K562 (cell line): Measurements from ENCODE around the gene MCM9. TPM values are rescaled to one million over a fixed set of nuclear protein-coding genes. Genes with fewer than 3 reads are reported as not detected.

Source experiments
- ZKSCAN3 ChIP-seq: fragments of 250-450 bp; sonication (Bioruptor Pico); IDR thresholded peaks from 2 replicates; pipeline ENCODE4 v1.4.0; 2020
- ZSCAN29 ChIP-seq: fragments of 450-650 bp; IDR thresholded peaks from 2 replicates; pipeline ENCODE4 v1.6.1; 2017
- polyA plus RNA-seq, 8 experiments: library from polyadenylated mRNA; depleted of rRNA in 4 of 8; stranded (reverse) in 5 of 8; unstranded in 3 of 8; fragments of >200 nt; fragmentation: Nextera tagmentation in 2 of 8; fragmentation: Illumina TruSeq in 1 of 8; extraction: Ambion mirVana in 2 of 8; extraction: Trizol in 1 of 8; gene quantifications; 2 replicates each; pipeline versions ENCODE4 v1.2.1 to v1.2.3, GENCODE V29; 2011 to 2014; ENCODE audit warnings: inconsistent platforms in 1 of 8, missing spikeins in 1 of 8
- total RNA-seq, 7 experiments: library from RNA; depleted of rRNA in 6 of 7; stranded (reverse); fragments of >200 nt in 6 of 7; fragmentation: Illumina TruSeq in 2 of 7; extraction: Trizol in 2 of 7; gene quantifications; 2 replicates each; pipeline versions ENCODE4 v1.2.1 to v1.2.3, GENCODE V29; 2011 to 2021; ENCODE audit warnings: low replicate concordance in 1 of 7
- TF ChIP-seq, protein P1 (sequence below), 2 experiments: fragments of 450-650 bp in 1 of 2; sonication (generic) in 1 of 2; formaldehyde crosslinking in 1 of 2; IDR thresholded peaks; 2 replicates each; pipeline versions ENCODE4 v1.7.1 to v1.9.0; 2016 to 2022; ENCODE audit warnings: inconsistent platforms in 1 of 2, mild to moderate bottlenecking in 1 of 2, missing genetic modification reagents in 1 of 2
- TF ChIP-seq, protein P2 (sequence below): fragments of 450-650 bp; formaldehyde crosslinking; conservative IDR thresholded peaks from 2 replicates; pipeline ENCODE4 v1.4.0; 2022; ENCODE audit warnings: mild to moderate bottlenecking, missing genetic modification characterization
- TF ChIP-seq, protein P3 (sequence below): sonication (generic); formaldehyde crosslinking; IDR thresholded peaks from 2 replicates; pipeline ENCODE4 v1.8.1; 2023; ENCODE audit warnings: missing genetic modification reagents, mild to moderate bottlenecking, borderline replicate concordance
- TF ChIP-seq, protein P4 (sequence below): fragments of 450-650 bp; IDR thresholded peaks from 2 replicates; pipeline ENCODE4 v1.7.1; 2018; ENCODE audit warnings: mild to moderate bottlenecking, low read depth; ENCODE audit not compliant: partially characterized antibody

The MCM9 gene
- total and polyA plus RNA-seq, 9 of the 15 experiments (the other 6 are each of a cell fraction or from before 2014, with no cell fraction given), result 4.8 to 16.7 (median 11.6) TPM

DNA sequence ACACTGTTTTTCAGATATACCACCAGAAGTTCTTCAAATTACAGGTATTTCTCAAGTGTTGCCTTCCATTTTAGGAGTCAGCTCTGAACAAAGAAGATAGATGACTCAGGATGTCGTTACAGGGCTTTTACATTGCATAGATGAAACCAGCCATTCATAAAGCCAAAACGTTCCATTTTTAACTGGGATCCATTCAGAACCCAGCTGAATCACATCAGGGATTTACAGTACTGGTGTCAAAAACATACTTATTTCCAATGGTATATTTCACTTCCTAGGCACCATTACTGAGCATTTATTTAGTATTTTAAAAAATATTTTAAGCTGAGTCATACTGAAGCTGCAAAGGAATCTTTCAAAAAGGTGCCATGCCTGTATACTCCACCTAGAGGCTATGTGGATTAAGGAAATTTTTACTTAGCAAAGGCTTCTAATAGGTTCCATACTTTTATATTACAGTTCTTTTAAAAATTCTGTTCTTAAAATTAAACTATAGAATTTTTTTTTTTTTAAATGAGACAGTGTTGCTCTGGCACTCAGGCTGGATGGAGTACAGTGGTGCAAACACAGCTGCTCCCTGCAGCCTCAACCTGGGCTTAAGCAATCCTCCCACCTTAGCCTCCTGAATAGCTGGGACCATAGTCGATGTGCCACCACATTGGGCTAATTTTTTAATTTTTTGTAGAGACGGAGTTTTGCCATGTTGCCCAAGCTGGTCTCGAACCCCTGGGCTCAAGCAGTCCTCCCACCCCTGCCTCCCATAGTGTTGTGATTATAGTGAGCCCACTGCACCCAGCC lies 38.4 kb downstream of the MCM9 start (continued):
- TF ChIP-seq, protein P1, sequence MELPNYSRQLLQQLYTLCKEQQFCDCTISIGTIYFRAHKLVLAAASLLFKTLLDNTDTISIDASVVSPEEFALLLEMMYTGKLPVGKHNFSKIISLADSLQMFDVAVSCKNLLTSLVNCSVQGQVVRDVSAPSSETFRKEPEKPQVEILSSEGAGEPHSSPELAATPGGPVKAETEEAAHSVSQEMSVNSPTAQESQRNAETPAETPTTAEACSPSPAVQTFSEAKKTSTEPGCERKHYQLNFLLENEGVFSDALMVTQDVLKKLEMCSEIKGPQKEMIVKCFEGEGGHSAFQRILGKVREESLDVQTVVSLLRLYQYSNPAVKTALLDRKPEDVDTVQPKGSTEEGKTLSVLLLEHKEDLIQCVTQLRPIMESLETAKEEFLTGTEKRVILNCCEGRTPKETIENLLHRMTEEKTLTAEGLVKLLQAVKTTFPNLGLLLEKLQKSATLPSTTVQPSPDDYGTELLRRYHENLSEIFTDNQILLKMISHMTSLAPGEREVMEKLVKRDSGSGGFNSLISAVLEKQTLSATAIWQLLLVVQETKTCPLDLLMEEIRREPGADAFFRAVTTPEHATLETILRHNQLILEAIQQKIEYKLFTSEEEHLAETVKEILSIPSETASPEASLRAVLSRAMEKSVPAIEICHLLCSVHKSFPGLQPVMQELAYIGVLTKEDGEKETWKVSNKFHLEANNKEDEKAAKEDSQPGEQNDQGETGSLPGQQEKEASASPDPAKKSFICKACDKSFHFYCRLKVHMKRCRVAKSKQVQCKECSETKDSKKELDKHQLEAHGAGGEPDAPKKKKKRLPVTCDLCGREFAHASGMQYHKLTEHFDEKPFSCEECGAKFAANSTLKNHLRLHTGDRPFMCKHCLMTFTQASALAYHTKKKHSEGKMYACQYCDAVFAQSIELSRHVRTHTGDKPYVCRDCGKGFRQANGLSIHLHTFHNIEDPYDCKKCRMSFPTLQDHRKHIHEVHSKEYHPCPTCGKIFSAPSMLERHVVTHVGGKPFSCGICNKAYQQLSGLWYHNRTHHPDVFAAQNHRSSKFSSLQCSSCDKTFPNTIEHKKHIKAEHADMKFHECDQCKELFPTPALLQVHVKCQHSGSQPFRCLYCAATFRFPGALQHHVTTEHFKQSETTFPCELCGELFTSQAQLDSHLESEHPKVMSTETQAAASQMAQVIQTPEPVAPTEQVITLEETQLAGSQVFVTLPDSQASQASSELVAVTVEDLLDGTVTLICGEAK (IDR thresholded peaks at IDR 0.05), result no peak
- TF ChIP-seq, protein P1 (CRISPR knock-in tag; IDR thresholded peaks at IDR 0.05), result no peak
- TF ChIP-seq, protein P2, sequence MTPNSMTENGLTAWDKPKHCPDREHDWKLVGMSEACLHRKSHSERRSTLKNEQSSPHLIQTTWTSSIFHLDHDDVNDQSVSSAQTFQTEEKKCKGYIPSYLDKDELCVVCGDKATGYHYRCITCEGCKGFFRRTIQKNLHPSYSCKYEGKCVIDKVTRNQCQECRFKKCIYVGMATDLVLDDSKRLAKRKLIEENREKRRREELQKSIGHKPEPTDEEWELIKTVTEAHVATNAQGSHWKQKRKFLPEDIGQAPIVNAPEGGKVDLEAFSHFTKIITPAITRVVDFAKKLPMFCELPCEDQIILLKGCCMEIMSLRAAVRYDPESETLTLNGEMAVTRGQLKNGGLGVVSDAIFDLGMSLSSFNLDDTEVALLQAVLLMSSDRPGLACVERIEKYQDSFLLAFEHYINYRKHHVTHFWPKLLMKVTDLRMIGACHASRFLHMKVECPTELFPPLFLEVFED (CRISPR knock-in tag), result no peak
- TF ChIP-seq, protein P3, sequence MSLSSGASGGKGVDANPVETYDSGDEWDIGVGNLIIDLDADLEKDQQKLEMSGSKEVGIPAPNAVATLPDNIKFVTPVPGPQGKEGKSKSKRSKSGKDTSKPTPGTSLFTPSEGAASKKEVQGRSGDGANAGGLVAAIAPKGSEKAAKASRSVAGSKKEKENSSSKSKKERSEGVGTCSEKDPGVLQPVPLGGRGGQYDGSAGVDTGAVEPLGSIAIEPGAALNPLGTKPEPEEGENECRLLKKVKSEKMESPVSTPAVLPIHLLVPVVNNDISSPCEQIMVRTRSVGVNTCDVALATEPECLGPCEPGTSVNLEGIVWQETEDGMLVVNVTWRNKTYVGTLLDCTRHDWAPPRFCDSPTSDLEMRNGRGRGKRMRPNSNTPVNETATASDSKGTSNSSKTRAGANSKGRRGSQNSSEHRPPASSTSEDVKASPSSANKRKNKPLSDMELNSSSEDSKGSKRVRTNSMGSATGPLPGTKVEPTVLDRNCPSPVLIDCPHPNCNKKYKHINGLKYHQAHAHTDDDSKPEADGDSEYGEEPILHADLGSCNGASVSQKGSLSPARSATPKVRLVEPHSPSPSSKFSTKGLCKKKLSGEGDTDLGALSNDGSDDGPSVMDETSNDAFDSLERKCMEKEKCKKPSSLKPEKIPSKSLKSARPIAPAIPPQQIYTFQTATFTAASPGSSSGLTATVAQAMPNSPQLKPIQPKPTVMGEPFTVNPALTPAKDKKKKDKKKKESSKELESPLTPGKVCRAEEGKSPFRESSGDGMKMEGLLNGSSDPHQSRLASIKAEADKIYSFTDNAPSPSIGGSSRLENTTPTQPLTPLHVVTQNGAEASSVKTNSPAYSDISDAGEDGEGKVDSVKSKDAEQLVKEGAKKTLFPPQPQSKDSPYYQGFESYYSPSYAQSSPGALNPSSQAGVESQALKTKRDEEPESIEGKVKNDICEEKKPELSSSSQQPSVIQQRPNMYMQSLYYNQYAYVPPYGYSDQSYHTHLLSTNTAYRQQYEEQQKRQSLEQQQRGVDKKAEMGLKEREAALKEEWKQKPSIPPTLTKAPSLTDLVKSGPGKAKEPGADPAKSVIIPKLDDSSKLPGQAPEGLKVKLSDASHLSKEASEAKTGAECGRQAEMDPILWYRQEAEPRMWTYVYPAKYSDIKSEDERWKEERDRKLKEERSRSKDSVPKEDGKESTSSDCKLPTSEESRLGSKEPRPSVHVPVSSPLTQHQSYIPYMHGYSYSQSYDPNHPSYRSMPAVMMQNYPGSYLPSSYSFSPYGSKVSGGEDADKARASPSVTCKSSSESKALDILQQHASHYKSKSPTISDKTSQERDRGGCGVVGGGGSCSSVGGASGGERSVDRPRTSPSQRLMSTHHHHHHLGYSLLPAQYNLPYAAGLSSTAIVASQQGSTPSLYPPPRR (CRISPR knock-in tag), result no peak
- no peak for TF ChIP-seq ZKSCAN3 (CRISPR knock-in tag)
- no peak for TF ChIP-seq ZSCAN29
- TF ChIP-seq, protein P4, sequence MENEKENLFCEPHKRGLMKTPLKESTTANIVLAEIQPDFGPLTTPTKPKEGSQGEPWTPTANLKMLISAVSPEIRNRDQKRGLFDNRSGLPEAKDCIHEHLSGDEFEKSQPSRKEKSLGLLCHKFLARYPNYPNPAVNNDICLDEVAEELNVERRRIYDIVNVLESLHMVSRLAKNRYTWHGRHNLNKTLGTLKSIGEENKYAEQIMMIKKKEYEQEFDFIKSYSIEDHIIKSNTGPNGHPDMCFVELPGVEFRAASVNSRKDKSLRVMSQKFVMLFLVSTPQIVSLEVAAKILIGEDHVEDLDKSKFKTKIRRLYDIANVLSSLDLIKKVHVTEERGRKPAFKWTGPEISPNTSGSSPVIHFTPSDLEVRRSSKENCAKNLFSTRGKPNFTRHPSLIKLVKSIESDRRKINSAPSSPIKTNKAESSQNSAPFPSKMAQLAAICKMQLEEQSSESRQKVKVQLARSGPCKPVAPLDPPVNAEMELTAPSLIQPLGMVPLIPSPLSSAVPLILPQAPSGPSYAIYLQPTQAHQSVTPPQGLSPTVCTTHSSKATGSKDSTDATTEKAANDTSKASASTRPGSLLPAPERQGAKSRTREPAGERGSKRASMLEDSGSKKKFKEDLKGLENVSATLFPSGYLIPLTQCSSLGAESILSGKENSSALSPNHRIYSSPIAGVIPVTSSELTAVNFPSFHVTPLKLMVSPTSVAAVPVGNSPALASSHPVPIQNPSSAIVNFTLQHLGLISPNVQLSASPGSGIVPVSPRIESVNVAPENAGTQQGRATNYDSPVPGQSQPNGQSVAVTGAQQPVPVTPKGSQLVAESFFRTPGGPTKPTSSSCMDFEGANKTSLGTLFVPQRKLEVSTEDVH, result no peak
